GM18519 (cell line): ENCODE data around the gene TAPT1.
A peak's percentile ranks its signal among the peaks of the same experiment; 100 is the strongest.
"Not testable (repeated sequence)": the region's sequence is repeated elsewhere in the genome, so short reads cannot be mapped to it uniquely, and the experiment has no call there.

ENCODE experiments used
- ATAC-seq: cut with Tn5 transposase; IDR thresholded peaks from one replicate; pipeline ENCODE4 v1.9.1; 2021; ENCODE audit warnings: mild to moderate bottlenecking, moderate library complexity; ENCODE audit not compliant: unreplicated experiment, low FRiP score

Gene TAPT1

DNA sequence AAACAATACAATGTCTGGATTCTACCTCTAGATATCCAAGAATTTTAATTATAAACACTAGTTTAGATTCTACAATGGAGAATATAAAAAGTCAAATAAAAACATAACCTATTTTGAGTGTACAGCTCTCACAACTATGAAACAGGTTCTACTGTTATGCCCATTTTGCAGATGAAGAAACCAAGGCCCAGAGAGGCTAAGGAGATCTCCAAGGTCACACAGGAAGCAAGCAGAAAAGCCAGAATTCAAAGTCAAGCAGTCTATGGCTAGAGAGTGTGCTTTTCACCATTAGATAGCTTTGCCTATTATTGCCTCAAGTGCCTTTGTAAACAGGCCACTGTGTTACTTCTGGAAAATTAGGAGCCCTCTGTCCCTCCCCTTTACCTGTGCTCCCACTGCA is 7.3 kb downstream of the TAPT1 start:
- ATAC-seq, result no peak

DNA sequence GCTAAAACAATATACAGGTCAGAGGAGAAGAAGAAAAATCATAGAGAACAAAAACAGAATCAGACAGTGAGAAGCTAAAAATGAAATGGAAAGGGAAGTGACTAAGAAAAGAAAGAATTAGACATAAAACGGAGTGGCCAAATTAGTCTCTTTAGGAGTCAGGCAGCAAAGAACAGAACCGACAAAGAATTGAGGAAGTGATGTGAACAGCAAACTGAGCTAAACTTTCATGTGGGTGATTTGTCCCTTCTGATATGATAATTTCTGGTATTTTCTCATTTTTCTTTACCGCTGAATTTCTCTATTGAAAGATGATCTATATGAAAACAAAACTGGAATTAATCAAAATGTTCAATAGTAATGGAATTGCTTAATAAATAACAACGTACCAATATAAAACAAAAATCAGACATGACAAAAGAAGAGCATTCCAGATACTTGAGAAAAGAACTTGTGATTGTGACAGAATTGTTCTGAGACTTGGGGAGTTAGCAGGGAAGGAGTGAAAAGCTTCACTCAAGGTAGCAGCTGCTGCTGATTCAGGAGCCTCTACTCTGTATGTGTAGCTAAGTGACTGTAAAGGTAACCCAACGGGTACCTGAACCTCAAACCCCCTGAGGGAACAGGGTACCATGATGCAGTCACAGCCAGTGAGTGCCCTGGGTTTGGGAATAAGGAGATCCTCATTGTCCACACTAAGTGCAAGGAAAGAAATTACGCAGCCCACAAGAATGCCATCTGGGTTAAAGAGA is 8.8 kb downstream of the TAPT1 start:
- ATAC-seq, result peak; percentile 79

DNA sequence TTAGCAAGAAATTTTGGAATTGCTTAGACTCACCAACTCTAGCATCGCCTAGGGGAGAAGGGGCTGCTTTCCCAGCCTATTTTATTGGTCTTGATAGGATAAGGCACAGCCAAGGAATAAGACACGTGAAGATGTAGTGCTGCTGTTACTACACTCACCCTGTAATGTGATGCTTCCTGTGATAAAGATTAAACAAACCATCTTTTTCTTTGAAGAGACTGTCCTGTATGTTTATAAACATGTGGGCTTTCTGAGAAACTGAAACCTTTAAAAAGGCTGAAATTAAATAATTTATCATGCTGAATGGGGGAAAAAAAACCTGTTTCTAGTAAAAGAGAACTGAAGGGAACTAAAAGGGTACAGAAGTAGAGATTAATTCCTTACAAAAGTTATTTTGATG is 13.2 kb downstream of the TAPT1 start:
- ATAC-seq, result no peak

DNA sequence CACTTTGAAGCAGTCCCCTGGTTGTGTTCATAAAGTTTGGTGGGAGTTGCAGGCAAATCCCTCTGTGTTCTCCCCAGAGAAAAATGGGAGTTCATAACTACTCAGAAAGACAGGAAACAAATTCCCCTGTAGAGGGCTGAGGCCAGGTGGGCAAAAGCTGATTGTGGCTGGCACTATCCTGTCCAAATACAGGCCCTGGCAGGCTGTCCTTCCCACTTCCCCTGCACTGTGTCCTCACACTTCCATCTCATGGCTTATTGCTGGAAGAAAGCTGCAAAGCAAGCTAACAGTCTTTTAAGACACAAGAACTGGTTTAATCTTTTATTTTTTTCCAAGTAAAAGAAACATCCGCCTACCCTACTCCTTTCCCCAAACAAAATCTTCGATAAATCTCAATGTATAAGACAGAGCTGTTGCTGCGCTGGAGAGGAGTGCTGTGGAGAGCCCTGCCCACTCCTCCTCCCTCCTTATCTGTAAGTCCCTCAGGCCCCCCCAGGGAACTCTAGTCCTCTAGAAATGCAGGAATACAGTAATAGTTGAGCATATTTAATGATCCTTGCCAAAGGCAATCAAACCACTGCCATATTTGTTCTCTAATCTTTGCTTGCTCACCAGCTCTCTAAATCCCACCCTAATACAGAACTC is 14.0 kb downstream of the TAPT1 start:
- no peak for ATAC-seq

DNA sequence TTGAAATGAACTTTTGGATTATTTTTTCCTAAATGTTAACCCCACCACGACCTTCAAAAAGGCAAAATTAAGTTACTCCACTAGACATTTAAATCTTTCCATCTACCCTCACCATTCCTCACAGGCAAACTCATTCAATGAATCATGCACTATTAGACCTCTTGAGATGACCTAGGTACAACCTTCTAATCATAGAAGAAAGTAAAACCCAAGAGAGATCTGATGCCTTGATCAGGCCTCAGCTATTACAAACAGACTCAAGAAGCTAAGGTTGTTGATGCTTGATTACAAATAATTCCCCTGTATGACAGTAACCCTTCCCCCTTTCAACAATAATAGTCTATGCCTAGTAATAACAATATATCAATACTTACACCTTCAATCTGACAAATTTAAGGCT is 18.9 kb downstream of the TAPT1 start:
- no peak for ATAC-seq

DNA sequence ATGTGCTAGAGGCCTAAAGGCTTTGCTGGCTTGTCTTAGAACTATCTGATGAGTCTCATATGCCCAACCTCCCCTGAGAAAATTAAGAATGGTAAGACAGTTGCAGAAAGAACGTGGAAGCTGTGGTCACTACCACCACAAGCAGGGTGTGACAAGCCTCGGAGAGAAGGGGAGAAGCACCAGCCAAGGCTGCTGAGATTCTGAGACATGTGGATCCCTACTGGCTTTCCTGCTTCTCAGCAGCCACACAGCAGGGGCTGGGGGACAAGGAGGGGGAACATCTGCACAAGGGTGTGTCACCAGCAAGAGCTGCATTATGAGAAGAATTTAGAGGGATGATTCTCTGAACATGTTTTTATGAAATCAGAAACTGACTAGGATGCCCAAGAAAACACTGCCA is 19.4 kb downstream of the TAPT1 start:
- ATAC-seq, result no peak

DNA sequence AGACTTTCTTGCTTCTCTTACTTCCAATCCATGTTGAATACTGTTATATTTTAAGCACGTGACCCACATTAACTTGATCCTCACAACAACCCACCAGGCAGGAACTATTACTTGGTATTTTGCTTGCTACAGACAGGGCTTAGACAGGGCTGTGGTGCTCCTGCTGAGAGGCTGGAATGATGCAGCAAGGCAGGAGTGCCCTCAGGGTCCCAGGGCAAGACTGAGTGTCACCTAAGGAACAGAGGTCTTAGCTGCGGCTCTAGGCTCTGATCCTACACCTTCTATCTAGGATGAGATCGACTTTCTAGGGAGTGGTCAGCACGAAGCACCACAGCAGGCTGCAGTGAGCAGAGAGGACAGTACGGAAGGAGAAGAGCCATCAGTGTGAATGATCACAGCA is 20.0 kb downstream of the TAPT1 start:
- no peak for ATAC-seq

DNA sequence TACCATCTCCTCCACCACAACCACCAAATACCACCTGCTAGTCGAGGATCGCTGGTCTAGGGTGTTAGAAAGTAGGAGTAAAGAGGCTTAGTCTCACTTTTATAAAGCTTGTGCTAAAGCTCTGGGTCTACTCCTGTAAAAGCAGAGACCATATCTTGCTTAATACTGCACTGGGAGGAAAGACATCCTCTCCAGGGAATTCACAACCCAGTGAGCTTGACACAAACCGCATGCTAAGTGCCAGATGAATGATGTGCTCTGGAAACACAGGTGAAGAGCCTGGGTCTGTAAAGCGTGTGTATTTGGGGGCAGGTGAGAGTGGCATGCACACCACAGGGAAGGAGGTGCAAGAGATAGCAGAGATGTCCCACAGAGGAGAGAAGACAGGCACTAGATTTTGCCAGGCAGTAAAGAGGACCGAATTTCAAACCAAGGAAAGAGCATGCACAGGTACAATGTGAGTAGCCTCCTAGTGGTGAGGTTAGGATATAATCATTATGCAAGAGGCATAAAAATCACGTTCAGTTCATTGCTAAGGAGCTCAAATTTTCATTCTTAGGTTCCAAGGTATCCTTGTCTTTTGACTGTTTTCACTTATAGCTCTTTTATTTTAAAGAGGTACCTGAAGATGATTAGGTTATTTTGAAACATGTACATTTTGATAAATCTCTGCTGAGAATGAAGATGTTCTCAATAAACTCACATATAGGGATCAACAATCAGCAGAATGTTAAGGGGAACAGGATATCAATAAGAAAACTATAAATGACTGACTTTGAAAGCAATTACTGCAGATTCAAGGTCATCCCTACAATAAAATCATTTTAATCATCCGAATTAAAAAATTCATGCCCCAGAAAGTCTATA is 20.7 kb downstream of the TAPT1 start:
- peak; percentile 91 for ATAC-seq

DNA sequence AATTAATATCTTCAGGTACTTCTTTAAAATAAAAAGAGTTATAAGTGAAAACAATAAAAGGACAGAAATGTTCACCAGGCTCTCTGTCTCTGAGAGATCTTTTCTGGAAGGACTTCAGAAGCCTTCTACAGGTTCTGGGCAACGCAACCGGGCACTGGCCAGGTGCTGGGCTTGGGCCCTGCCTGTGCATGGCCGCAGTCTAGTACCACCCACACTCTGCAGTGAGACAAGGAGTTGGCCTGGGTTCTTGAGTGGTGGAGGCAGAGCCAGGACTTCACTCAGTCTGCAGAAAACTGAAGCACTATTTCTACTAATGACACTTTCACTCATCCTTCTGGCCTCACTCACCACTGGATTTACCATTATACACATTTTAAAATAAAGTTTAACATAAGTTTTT is 21.8 kb downstream of the TAPT1 start:
- no peak for ATAC-seq

DNA sequence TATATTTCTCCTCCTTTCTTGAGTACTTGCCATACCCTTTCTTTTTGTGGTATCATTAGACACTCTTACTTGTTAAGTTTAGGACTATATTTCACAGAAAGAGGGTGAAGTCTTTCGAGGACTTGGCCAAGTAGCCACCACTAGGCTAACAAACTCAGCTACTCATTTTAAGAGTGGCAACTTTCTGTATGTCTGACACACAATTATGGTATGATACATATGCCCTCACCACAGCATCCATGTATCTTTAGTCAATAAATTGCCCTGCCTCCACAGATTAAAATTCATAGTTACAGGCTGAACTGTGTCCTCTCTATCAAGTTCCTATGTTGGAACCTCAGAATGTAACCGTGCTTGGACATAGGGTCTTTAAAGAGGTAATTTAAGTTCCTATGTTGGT is 23.2 kb downstream of the TAPT1 start:
- no peak for ATAC-seq

DNA sequence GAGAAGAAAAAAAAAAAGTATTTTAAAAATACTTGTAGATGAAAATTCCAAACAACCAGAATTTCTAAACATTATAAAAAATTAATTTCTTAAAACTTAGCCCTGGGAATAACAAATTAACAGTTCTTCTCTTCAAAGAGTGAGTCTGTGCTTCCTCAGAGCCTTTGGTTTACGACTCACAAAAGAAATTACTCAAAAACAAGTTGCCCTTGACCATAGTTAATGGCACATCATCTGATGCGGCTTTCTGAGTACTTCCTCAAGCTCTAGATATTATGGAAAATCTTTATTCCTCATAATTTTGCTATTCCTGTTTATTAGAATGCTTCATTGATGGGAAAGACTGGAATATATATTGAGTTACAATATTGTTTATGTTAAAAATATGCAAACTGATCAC is 23.7 kb downstream of the TAPT1 start:
- no peak for ATAC-seq

DNA sequence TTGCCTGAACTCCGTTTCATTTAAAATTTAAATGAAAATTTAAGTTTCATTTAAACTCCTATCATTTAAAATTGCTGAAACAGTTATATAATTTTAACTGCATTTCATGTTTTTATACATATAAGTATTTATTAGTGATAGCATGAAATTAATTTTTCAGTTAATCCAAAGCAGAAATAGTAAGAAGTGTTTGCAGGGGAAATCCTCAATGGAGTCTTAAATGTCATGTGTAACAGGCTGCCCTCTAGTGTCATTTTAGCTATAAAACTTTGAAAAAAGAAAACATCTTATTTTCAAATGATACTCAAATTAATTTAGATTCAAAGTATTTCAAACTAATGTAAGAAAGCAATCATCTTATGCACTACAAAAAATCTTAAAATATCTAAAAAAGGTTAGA is 27.2 kb downstream of the TAPT1 start:
- no peak for ATAC-seq

DNA sequence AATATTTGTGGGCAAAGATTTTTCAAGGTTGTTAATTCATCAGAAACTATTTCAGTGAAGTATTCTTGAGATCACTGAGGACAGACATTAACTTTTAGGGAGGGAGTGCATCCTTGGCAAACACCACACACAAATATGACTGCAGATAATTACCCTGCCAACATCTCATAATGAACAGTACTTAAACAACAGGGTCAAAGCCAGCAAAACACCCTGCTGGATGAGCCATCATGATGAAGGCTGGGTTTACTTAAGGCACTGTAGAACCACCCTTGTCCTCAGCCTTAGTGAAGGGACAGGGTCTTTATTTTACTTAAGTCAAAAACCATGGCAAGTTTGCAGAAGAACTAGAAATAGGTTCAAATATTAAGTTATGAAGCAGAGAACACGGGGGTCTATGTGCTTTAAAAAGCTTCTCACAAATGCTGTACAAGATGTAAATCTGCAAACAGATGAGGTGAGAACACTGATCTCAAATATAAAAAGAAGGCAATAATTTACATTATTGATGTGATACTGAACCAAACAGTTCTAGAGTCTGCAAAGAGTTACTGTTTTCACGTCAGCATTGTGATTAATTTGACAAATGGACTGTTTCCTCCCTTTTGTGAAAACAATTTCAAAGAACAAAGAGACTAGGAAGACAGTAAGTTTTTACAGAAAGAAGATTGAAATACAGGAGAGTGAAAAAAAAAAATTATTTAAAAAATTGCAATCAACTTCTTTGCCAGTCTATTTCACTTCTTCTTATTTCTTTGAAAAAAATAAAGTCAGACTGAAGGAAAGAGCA is 28.2 kb downstream of the TAPT1 start:
- no peak for ATAC-seq

DNA sequence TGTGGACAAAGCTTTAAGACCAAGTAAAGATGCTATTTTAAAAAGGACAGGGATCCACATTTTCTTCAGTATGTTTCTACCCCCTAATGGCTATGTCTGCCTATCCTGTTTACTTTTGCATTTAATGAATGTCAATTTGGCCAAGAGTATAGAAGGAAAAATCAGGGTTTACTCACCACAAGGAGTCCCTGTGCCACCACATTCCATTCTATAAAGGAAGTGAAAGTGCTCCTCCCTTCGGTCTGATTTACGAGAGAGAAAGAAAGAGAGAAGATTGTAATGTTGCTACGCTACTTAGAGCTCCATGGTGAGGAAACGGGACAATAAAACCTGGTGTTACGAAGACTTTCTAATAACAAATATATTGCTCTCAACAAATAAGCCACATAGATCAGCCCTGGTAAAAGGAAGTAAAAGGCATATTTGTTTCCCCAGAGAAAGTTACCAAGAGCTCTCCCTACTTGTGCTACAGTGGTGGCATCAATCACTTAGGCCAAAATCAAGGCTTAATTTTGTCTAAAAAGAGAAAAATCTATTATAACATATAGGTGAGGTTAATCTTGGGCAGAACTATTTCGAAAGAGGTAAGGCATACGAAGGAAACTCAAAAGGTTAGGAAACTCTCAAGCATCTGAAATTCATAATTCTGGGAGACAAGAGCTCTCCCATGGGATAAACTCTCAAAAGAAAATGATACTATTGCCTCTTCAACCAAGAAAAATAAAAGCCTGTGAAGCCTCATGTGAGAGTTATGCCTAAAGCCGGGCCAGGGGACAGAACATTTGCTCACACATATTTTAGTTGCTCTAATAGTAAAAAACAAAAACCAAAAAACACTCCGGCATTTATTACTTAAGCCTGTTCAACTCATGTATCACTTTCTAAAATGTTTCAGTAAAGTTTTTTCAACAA is 29.5 kb downstream of the TAPT1 start:
- ATAC-seq, result no peak

DNA sequence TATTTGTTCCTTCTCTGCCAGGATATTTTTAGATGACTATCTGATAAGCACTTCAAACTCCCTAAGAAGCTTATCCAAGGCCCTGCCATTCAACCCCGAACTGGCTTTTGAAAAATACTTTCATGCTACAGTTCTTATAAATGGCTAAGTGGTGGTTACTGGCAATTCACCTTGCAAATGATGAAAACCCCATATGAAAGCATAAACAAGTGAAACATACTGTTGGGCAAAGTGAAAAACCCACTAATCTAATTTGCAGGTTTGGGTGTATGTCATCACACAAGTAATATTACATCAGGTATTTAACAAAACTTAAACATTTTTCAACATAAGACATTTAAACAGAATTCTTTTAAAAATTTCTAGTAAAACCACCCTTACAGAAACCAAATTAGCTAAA is 31.1 kb downstream of the TAPT1 start:
- no peak for ATAC-seq

DNA sequence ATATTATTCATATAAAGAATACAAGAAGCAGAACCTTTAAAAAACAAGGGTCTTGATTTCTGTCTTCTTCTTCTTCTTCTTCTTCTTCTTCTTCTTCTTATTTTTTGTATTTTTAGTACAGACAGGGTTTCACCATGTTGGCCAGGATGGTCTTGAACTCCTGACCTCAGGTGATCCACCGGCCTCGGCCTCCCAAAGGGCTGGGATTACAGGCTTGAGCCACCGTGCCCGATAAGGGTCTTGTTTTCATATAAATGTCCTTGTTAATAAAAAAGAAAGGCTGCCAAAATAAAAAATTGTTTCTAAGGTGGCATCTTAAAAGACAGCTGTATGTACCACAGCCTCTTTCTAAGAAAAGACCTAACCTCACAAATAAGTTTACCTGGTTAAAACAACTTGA is 31.5 kb downstream of the TAPT1 start:
- not testable (repeated sequence) for ATAC-seq

DNA sequence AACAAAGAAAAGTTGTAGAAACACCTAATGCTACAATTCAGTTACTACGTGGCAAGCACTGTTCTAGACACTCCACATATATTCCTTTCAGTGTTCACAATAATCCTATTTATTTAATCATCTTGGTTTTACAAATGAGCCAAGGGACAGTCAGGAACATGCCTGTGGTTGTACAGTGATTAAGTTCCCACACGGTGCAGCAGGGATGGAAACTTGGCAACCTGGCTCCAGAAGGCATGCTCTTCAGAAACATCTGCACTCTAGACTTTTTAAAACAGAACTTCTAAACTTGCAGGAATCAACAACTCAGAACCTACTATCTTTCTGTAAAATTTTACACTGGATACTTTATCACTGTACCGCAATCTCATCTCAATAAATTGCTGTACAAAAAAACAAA is 32.1 kb downstream of the TAPT1 start:
- ATAC-seq, result no peak

DNA sequence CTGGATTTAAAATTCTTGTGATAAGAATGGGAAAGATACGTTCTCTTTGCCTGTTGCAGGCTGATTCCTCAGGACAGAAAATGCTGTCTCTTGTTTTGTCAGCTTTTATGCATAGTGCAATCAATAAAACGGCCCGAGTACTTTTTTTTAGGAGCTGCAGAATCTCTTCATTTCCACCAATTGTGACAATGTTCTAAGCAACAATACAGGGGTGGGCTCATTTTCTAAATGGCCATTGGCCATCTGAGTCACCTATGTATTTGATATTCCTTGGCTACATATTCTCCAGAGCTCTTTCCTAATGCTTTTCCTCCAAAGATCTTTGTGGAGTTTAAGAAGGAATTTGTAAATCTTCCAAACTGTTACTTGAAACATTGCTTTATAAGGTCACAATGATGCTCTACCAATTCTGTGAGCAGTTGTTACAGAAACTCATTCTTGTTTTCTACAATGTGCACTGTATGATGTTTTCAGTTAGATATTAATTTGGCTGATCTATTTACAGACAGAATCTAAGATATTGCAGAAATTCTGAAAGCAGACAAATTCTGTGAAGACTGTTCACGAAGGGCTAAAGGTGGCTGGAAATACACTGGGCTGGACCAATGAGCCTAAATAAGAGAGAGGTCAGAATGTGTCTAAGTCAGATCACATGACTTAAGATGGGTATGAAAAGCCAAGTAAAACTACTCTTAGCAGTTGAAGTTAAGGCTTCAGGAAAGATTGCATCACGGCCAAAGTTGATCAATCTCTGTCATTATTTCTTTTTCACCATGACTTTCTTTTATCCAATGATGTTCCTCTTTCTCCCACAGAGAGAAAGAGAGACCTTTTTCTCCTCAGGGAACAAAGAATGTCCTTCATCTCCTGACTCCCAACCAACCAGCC is 33.4 kb downstream of the TAPT1 start:
- no peak for ATAC-seq

DNA sequence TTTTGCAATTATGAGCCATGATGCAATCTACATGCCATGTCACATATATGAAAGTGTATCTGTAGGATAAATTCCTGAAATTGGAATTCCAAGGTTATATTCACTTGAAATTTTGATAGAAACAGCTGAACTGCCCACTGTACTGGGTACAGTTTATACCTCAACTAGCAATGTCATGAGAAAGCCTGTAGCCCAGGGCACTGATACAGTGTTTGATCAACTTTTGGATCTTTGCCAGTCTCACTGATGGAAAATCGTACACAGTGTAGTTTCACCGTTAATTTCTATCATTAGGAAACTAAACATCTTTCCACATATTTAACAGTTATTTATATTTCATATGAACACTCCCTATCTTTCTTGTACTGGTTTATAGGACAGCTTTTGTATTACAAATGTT is 34.2 kb downstream of the TAPT1 start:
- ATAC-seq, result no peak
